NCI-H1092 treated with DMSO at 0.1 percent for 48 hours (cell line): ENCODE data around the gene RBM33.

Experiments
- DNase-seq: peaks from one replicate; lab custom pipeline; 2025; lab: John Stamatoyannopoulos, UW

The RBM33 gene

DNA sequence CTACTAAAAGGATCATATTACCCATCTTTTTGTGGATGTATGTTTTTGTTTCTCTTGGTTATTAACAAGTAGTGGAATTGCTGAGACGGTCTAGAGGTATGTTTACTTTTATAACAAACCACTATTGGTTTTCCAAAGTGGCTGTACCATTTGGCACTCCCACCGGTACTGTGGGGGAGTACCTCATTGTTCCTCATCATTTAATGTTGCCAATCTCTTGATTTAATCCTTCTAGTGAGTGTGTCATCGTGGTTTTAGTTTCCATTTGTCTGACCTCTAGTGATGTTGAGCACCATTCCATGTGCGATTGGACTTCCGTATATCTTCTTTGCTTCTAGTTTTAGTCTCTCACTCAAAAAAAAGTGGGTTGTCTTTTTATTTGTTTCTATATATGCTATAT, 50.4 kb downstream of the RBM33 start:
- DNase-seq: no peak

DNA sequence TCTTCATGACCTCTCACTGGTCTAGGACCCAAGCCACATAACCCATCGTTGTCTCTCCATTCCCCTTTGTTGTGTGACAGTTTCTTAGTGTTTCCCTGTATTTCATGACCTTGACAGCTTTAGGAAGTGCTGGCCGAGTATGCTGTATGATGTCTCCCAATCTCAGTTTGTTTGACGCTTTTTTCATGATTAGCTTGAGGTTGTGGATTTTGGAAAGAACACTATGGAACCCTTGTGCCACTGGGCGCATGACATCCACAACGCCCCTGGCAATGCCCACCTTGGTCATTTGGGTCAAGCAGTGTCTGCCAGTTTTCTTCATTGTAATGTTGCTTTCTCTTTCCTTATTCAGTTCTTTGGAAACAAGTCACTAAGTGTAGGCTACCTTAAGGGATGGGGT, 52.3 kb downstream of the RBM33 start:
- no peak for DNase-seq

DNA sequence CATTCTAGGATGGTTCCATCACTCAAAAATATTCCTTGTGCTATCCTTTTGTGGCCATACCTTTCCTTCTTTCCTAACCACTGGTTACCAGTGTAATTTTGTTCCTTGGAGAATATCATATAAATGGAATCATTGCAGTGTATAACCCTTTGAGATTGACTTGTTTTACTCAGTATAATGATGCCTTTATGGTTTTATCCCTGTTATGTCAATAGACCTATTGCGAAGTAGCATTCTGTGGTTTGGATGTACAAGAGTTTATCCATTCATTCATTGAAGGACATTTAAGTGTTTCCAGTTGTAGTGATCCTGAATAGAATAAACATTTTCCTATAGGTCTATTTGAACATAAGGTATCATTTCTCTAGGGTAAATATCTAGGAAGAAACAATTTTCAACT, 54.2 kb downstream of the RBM33 start:
- DNase-seq: no peak

GRCh38 chr7:155699180-155699579, 54.7 kb downstream of the RBM33 start:
- DNase-seq: no peak

DNA sequence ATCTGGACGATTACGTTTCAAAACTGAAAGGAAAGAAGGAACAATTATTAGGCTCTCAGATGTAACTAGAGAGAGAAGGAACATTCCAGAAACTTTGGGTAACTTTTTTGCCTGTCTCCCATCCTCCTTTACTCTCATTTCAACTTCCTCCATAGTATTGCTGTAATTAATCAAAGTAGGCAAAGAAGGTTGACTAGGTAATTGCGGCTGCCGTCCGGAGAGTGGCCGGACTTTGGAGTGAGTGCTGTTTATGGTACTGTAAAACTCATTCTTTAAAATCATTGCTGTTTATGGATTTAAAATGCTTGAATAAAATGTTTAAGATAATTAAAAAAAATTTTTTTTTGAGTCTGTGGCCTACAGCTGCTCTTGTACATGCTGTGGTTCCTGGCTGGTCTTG, 56.4 kb downstream of the RBM33 start:
- DNase-seq: no peak

DNA sequence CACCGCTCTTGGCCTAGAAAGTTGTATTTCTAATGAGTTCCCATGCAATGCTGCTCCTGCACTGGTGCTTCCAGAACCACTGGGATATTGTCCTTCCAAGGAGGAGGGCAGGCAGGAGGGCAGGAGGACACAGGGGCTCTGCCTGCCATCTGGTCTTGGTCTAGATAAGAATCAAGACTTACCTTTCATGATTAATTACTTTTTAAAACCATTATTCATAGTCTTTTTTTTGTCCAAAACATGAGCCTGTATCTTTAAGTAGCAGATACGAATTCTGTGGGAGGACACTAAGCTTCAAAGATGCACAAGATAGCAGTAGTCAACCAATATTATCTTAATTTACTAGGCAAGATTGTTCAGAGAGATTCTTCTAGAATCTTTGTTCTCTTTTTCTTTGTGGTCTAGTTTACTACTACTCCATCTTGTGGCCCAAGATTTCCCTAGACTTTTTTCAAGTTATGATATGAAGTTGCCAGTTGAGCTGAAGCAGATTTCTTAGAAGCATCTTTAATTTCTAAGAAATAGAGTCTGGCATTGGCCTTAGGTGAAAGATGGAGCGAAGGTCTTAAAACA, 57.6 kb downstream of the RBM33 start:
- DNase-seq: no peak

DNA sequence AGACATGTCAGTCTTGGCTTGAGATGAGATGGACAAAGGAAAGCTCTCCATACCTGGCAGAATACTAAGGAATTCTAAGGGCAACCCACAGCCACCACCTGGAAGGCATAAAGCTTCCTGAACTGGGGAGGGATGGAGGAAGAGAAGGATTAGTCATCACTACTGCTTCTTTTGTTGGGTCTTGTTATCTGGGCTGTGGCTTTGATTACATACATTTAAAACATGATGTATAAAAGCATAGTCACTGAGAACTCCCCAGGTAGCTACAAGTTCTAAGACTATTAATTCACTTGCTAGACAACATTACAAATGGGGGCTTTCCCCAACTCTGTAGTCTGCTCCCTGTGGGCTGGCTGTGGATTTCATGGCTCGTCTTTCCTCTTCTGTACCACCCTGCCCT, 58.2 kb downstream of the RBM33 start:
- DNase-seq: no peak

DNA sequence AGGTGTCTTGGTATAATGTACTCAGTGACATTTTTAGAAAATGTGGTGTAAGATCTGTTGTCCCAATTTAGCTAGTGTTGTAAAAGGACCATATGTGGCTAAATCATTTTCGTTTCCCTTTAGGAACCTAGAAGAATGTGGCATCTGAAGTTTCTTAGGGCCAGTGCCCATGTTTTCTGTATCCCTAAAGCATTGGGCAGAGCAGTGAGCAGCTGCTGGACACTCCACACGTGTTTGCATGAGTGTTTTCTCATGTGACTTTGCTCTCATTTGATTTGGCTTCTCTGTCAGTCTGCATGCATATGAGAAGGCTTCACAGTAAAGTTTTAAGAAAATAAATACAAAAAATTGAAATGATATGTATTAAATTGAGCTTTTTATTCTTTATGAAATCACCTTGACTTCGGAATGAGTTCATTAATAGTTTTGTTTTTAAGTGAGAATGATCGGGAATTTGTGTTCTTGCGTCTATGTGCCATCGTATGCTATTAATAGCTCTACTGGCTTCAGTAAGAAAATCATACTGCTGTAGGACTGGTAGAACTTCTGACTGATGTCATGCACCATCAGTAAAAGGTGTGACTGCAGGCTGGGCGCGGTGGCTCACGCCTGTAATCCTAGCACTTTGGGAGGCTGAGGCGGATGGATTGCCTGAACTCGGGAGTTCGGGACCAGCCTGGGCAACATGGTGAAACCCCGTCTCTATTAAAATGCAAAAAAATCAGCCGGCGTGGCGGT, 61.3 kb downstream of the RBM33 start:
- DNase-seq: no peak

DNA sequence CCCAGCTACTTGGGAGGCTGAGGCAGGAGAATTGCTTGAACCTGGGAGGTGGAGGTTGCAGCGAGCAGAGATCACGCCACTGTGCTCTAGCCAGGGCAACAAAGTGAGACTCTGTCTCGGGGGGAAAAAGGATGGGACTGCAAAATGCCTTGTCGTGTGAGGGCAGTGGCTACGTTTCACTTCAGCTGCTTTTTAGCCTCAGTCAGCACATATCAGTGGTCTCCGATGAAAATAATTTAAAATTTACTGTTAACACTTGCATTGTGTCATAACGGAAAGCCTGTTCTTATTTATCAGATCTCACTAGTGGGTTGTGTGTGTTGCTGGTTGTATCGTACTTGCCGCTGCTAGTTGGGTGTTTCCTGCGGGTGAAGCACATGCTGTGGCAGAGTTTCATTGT, 61.9 kb downstream of the RBM33 start:
- DNase-seq: no peak

- DNase-seq: no peak
Measured at GRCh38 chr7:155709453-155709852, 65.0 kb downstream of the RBM33 start.

GRCh38 chr7:155710031-155710430, 65.6 kb downstream of the RBM33 start:
- no peak for DNase-seq

DNA sequence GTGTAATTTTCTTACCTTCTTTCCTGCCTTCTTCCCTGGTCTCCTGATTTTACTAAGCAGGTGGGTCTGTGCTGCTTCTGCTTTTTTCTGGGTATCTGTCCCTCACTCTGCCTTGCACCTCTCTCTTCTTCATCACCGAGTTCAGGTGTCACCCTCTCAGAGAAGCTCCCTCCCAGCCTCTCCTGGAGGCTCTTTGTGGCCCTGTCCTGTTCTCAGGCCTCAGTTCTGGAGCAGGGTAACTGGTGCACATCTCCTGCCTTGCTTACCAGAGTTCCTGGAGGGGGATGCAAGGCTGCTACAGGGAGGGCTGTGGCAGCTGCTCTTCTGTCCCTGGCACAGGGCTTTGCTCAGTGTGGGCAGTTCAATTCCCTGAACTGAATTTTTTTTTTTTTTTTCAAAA, 66.1 kb downstream of the RBM33 start:
- no peak for DNase-seq

DNA sequence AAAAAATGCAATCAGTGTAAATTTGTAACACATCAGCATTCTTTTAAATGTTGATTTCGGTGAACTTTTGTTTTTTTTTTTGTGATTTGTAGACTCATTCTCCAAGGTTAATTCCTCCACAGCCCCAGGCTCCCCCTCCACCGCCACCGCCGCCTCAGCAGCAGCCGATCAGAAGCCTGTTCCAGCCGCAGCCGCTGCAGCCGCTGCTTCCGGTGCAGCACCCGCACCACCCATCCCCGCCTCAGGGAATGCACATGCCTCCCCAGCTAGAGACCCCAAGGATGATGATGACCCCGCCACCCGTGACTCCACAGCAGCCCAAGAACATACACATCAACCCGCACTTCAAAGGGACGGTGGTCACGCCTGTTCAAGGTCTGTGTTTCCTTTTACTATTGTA, 66.6 kb downstream of the RBM33 start:
- no peak for DNase-seq

GRCh38 chr7:155713384-155713783, 68.9 kb downstream of the RBM33 start:
- no peak for DNase-seq

- no peak for DNase-seq
Measured at GRCh38 chr7:155714702-155715101, 70.2 kb downstream of the RBM33 start.

GRCh38 chr7:155715111-155715805, 70.8 kb downstream of the RBM33 start:
- no peak for DNase-seq

GRCh38 chr7:155717010-155717744, 72.7 kb downstream of the RBM33 start:
- no peak for DNase-seq

- no peak for DNase-seq
Measured at GRCh38 chr7:155721056-155721455, 76.6 kb downstream of the RBM33 start.

DNA sequence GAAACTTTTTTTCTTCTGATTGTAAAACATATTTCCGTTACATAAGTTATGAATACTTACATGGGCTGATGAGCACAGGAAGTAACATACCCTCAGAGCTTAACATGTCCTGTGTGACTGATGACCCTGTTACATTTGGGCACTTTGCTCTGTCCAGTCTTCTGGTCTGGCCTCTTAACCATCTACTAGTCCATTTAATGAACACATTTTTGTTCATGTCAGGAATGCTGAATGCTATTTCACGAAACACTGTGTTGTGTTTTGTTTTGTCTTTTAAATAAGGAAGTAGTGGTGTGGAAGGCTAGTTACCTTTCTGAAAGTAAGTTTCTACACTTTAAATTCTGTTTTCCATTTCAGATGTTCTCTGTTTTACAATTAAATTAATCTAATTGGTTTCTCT, 77.7 kb downstream of the RBM33 start:
- DNase-seq: no peak

- DNase-seq: no peak
Measured at GRCh38 chr7:155722936-155723335, 78.5 kb downstream of the RBM33 start.

- no peak for DNase-seq
Measured at GRCh38 chr7:155724327-155725005, 80.0 kb downstream of the RBM33 start.

DNA sequence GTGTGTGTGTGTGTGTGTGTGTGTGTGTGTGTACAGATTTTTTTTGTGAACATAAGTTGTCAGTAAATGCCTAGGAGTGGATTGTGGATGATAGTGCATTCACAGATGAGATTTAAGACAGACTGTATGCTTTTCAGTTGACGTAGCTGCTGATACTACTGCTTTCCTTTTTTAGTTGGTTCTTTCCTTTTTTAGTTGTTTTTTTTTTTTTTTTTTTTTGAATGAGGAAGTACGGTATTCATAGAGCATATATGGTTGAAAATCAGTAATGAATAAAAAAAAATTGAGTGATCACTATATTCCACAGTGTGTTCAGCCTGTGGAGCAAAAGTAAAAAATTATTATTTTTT, 80.5 kb downstream of the RBM33 start:
- DNase-seq: no peak
